Natural killer cell (primary cell): Measurements from ENCODE around the gene GFI1B. TPM values are rescaled to one million over a fixed set of nuclear protein-coding genes. Genes with fewer than 3 reads are reported as not detected.

Experiments
- ATAC-seq, 3 donors: fragments of 150-1000 bp in 2 of 3; fragments of 200-7000 bp in 1 of 3; cut with Tn5 transposase; 1 replicate in 1 of 3; 2 replicates in 2 of 3; pipeline ENCODE4 v1.10.0; 2021; ENCODE audit warnings: mild to moderate bottlenecking in 2 of 3, moderate library complexity in 2 of 3
- DNase-seq, 2 donors: peaks; one replicate each; pipeline versions ENCODE4 v3.0.0 to v3.0.0-alpha.2; 2013 to 2021; ENCODE audit warnings: mixed read lengths in 1 of 2
- H3K27ac ChIP-seq: one replicate; pipeline ENCODE4 v1.5.1; 2013; ENCODE audit warnings: mild to moderate bottlenecking, low read length
- H3K27me3 ChIP-seq: one replicate; pipeline ENCODE4 v1.6.1; 2013; ENCODE audit warnings: low read length; ENCODE audit not compliant: control insufficient read depth, insufficient read depth
- H3K36me3 ChIP-seq: one replicate; pipeline ENCODE4 v1.6.1; 2013; ENCODE audit warnings: low read length; ENCODE audit not compliant: control insufficient read depth, insufficient read depth
- H3K4me1 ChIP-seq: one replicate; pipeline ENCODE4 v1.6.1; 2013; ENCODE audit warnings: low read length; ENCODE audit not compliant: control insufficient read depth, insufficient read depth
- H3K4me3 ChIP-seq: one replicate; pipeline ENCODE4 v1.5.1; 2013; ENCODE audit warnings: low read length
- H3K9me3 ChIP-seq: one replicate; pipeline ENCODE4 v1.6.1; 2013; ENCODE audit warnings: low read length; ENCODE audit not compliant: control insufficient read depth, insufficient read depth
- H3K27ac Mint-ChIP-seq, 2 donors: one replicate each; pipeline ENCODE4 v1.8.0; 2022; ENCODE audit warnings: mild to moderate bottlenecking in 2 of 2, mixed read lengths in 2 of 2, moderate library complexity in 1 of 2
- H3K27me3 Mint-ChIP-seq, 2 donors: one replicate each; pipeline ENCODE4 v1.8.0; 2022; ENCODE audit warnings: low read depth in 2 of 2, mixed read lengths in 2 of 2
- H3K36me3 Mint-ChIP-seq: one replicate; pipeline ENCODE4 v1.8.0; 2022; ENCODE audit warnings: mixed read lengths
- H3K4me1 Mint-ChIP-seq, 2 donors: one replicate each; pipeline ENCODE4 v1.8.0; 2022; ENCODE audit warnings: mixed read lengths in 2 of 2
- H3K4me3 Mint-ChIP-seq: one replicate; pipeline ENCODE4 v1.8.0; 2022; ENCODE audit warnings: mild to moderate bottlenecking, moderate library complexity, mixed read lengths
- H3K9me3 Mint-ChIP-seq, 2 donors: one replicate each; pipeline ENCODE4 v1.8.0; 2022; ENCODE audit warnings: mixed read lengths in 2 of 2
- WGBS: methylation state at CpG from one replicate; pipeline ENCODE4 v1.1.7; 2013; ENCODE audit warnings: missing lambda C conversion rate; ENCODE audit not compliant: insufficient coverage; 5-methylcytosine and 5-hydroxymethylcytosine counted together
- intact Hi-C: fragments of 100-400 bp; cut with micrococcal nuclease; formaldehyde crosslinking; loops from one replicate; pipeline ENCODE4 v1.14.2; 2022
- total RNA-seq, 4 donors: library from RNA; stranded (reverse); fragments of 120-200 nt in 1 of 4; gene quantifications; one replicate each; pipeline versions ENCODE4 v1.2.3 to v1.2.4, GENCODE V29; 2013 to 2022
- TF ChIP-seq, protein P1 (sequence below): fragments of 200-600 bp; IDR thresholded peaks from one replicate; pipeline ENCODE4 v1.8.0; 2022; ENCODE audit warnings: antibody characterized with exemption

Gene GFI1B
- total RNA-seq, 3 donors from 2014 or later (not counting 1 experiment from before 2014, with no cell fraction given), result 0.41 to 3.3 (median 2.8) TPM

- DNase-seq (no peak), ATAC-seq (no peak)
- H3K9me3 ChIP-seq, result no peaks in the 10 kb centered on the region
- TF ChIP-seq, protein P1, sequence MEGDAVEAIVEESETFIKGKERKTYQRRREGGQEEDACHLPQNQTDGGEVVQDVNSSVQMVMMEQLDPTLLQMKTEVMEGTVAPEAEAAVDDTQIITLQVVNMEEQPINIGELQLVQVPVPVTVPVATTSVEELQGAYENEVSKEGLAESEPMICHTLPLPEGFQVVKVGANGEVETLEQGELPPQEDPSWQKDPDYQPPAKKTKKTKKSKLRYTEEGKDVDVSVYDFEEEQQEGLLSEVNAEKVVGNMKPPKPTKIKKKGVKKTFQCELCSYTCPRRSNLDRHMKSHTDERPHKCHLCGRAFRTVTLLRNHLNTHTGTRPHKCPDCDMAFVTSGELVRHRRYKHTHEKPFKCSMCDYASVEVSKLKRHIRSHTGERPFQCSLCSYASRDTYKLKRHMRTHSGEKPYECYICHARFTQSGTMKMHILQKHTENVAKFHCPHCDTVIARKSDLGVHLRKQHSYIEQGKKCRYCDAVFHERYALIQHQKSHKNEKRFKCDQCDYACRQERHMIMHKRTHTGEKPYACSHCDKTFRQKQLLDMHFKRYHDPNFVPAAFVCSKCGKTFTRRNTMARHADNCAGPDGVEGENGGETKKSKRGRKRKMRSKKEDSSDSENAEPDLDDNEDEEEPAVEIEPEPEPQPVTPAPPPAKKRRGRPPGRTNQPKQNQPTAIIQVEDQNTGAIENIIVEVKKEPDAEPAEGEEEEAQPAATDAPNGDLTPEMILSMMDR, result no peak
- Mint-ChIP-seq H3K9me3 (no peaks in the 10 kb centered on the region), H3K27me3 (no peaks in the 10 kb centered on the region), H3K27ac (peak overlapping the region in 1 of 2 donors; percentile 78), H3K36me3 (no peaks in the 10 kb centered on the region), H3K4me3 (peak overlapping the region; percentile 53), H3K4me1 (peaks cover 58 to 64% of the 10 kb centered on the region in 2 donors)
- no peaks in the 10 kb centered on the region for H3K36me3 ChIP-seq
- H3K27me3 ChIP-seq, result no peaks in the 10 kb centered on the region
- H3K27ac ChIP-seq, result no peak overlapping the region
- no peak overlapping the region for H3K4me3 ChIP-seq
- H3K4me1 ChIP-seq, result peaks cover 65% of the 10 kb centered on the region
- WGBS, result 81% methylated on average over 14 of the region's 14 CpGs
- intact Hi-C loops, result no loop called here
These were observed 15.0 kb downstream of the GFI1B start for GRCh38 chr9:132993511-132993939.

DNA sequence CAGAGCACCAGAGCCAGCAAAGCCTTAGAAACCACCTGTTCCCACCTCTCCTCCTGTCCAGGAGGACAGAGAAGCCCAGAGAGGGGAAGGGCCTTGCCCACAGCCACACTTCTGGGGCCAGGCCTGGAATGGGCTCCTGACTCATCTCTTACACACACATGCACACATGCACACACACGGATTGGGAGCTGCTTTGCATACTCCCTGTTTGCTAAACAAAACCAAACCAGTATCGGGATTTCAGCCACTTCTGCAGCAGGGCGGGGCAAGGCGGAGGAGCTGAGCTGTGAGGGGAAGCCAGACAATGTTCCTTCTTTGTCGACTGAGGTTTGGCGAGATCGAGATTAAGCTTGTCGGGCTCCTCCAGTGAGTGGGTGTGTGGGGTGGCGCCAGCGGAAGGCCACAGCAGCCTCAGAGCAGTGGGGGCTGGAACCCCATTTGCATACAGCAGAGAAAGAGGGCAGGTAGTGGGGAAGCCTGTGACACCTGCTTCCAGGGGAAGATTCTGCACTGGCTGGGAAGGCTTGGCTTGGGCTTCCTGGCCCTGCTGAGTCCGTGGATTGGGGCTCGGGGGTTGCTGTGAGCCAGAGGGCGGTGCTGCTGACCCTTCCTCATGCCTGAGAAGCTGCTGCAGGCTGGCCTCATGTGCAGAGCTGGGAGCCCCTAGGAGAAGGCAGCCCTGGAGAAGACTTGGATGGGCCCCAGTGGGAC lies 16.1 kb downstream of the GFI1B start:
- Histone ChIP-seq H3K27ac (peak overlapping the region; percentile 52), H3K4me1 (peaks cover 56% of the 10 kb centered on the region), H3K36me3 (no peaks in the 10 kb centered on the region), H3K4me3 (peak overlapping the region; percentile 17), H3K27me3 (no peaks in the 10 kb centered on the region), H3K9me3 (no peaks in the 10 kb centered on the region)
- WGBS, result 11% methylated on average over 13 of the region's 13 CpGs
- intact Hi-C loops, result no loop called here
- Mint-ChIP-seq H3K27ac (peak overlapping the region; percentile 78 to 87), H3K9me3 (no peaks in the 10 kb centered on the region), H3K4me3 (peak overlapping the region; percentile 84), H3K27me3 (no peaks in the 10 kb centered on the region), H3K36me3 (no peaks in the 10 kb centered on the region), H3K4me1 (peaks cover 50 to 57% of the 10 kb centered on the region in 2 donors)
- ATAC-seq (peak; percentile 25 to 57 (median 53)), DNase-seq (peak in 1 of 2 donors; percentile 39)
- TF ChIP-seq, protein P1, result no peak

DNA sequence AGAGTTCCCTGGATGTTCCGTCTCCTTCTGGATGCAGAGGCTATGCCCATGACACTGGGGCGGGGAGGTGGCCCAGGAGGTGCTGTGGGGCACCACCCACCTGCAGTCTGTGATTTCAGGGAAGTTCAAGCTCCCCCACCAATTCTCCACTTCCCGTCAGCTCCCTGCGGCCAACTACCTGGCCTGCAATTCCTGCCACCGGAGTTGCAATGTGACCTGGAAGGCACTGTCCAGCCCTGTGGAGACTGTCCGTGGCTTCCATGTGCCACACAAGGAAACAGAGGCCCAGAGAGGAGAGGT lies 16.6 kb downstream of the GFI1B start:
- H3K27ac Mint-ChIP-seq, result no peak overlapping the region
- ATAC-seq (no peak), DNase-seq (no peak)
- H3K4me3 Mint-ChIP-seq, result no peak overlapping the region
- H3K4me1 Mint-ChIP-seq, result peaks cover 45 to 57% of the 10 kb centered on the region in 2 donors
- 93% methylated on average over 6 of the region's 6 CpGs for whole genome bisulfite sequencing
- H3K4me1 ChIP-seq, result peaks cover 52% of the 10 kb centered on the region
- no peaks in the 10 kb centered on the region for H3K36me3 ChIP-seq
- intact Hi-C loops, result no loop called here
- H3K27me3 ChIP-seq, result no peaks in the 10 kb centered on the region
- H3K27me3 Mint-ChIP-seq, result no peaks in the 10 kb centered on the region
- TF ChIP-seq, protein P1, result no peak
- H3K9me3 ChIP-seq, result no peaks in the 10 kb centered on the region
- H3K4me3 ChIP-seq, result no peak overlapping the region
- no peaks in the 10 kb centered on the region for H3K36me3 Mint-ChIP-seq
- no peak overlapping the region for H3K27ac ChIP-seq
- H3K9me3 Mint-ChIP-seq, result no peaks in the 10 kb centered on the region

DNA sequence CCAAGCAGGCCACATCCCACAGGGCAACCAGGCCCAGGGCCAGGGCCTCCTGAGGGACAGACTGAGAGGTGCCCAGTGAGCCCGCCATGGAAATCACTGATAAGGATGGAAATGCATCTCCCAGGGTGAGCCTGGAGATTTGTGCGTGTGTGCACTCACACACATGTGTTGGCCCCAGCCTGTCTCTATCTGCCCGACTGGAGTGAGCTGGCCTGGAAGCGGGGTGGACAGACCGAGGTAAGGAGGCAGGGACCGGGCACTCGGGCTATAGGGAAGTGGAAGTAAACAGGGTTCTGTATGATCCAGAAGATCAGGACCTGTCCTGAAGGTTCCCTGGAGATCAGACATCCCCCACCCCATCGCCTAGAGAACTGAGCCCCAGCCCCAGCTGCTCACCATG lies 17.4 kb downstream of the GFI1B start:
- Mint-ChIP-seq H3K27ac (no peak overlapping the region), H3K9me3 (no peaks in the 10 kb centered on the region), H3K27me3 (no peaks in the 10 kb centered on the region), H3K36me3 (no peaks in the 10 kb centered on the region), H3K4me3 (no peak overlapping the region), H3K4me1 (peaks cover 37 to 50% of the 10 kb centered on the region in 2 donors)
- intact Hi-C loops, result no loop called here
- Histone ChIP-seq H3K4me3 (no peak overlapping the region), H3K4me1 (peaks cover 46% of the 10 kb centered on the region), H3K9me3 (no peaks in the 10 kb centered on the region), H3K27ac (no peak overlapping the region), H3K36me3 (no peaks in the 10 kb centered on the region), H3K27me3 (no peaks in the 10 kb centered on the region)
- DNase-seq, result no peak
- WGBS, result 91% methylated on average over 8 of the region's 8 CpGs
- ATAC-seq, result no peak
- TF ChIP-seq, protein P1, result no peak
